Endothelial cell of umbilical vein (primary cell): Measurements from ENCODE around the gene RYR3.

Source experiments
- CTCF ChIP-seq, 2 donors: IDR thresholded peaks; 1 replicate in 1 of 2; 2 replicates in 1 of 2; pipeline ENCODE4 v1.5.1; 2011; ENCODE audit warnings: low read length in 2 of 2, mild to moderate bottlenecking in 2 of 2, moderate library complexity in 2 of 2, control low read depth in 1 of 2, inconsistent platforms in 1 of 2, low read depth in 1 of 2; ENCODE audit not compliant: insufficient read depth in 1 of 2; ENCODE audit errors: extremely low read depth in 1 of 2
- EZH2 ChIP-seq: IDR thresholded peaks from 2 replicates; pipeline ENCODE4 v1.6.1; 2012; ENCODE audit warnings: borderline replicate concordance, low read depth, mild to moderate bottlenecking, moderate library complexity, low read length, inconsistent platforms; ENCODE audit not compliant: severe bottlenecking
- POLR2A ChIP-seq: IDR thresholded peaks from 2 replicates; pipeline ENCODE4 v1.6.1; 2012; ENCODE audit warnings: low read depth, mild to moderate bottlenecking, control low read depth, low read length
- POLR2AphosphoS5 ChIP-seq: IDR thresholded peaks from 2 replicates; pipeline ENCODE4 v1.6.1; 2012; ENCODE audit warnings: low read depth, mild to moderate bottlenecking, control low read depth, low read length, moderate library complexity; ENCODE audit not compliant: insufficient read depth

GRCh38 chr15:33395321-33395720 is 84.6 kb downstream of the RYR3 start:
- TF ChIP-seq CTCF (IDR thresholded peaks at IDR 0.05; ENCODE audit: extremely low read depth in 1 of 2, insufficient read depth in 1 of 2, low read depth in 1 of 2, low read length in 2 of 2) (no peak), EZH2 (no peak), POLR2AphosphoS5 (no peak), POLR2A (no peak)
